GM23248 (cell line): ENCODE results near the gene CYP27C1. TPM values are rescaled to one million over a fixed set of nuclear protein-coding genes. Genes with fewer than 3 reads are reported as not detected.

Experiments used
- DNase-seq: peaks from one replicate; pipeline ENCODE4 v3.0.0-alpha.2; 2015
- H2AFZ ChIP-seq: fragments of 200-600 bp; sonication (generic); 2 replicates; pipeline ENCODE4 v1.6.1; 2016; ENCODE audit warnings: antibody characterized with exemption
- H3F3A ChIP-seq: fragments of 200-600 bp; sonication (generic); 2 replicates; pipeline ENCODE4 v1.6.1; 2016; ENCODE audit warnings: mild to moderate bottlenecking, antibody characterized with exemption, mixed run types; ENCODE audit not compliant: insufficient read depth
- H3K27ac ChIP-seq: fragments of 200-600 bp; sonication (generic); 2 replicates; pipeline ENCODE4 v1.5.1; 2016; ENCODE audit warnings: mild to moderate bottlenecking
- H3K27me3 ChIP-seq: fragments of 200-600 bp; sonication (generic); replicated peaks from 2 replicates; pipeline ENCODE4 v1.6.1; 2016; ENCODE audit warnings: mild to moderate bottlenecking; ENCODE audit not compliant: insufficient read depth
- H3K36me3 ChIP-seq: fragments of 200-600 bp; sonication (generic); 2 replicates; pipeline ENCODE4 v1.6.1; 2016; ENCODE audit warnings: low read depth, mild to moderate bottlenecking
- H3K4me1 ChIP-seq: fragments of 200-600 bp; sonication (generic); 2 replicates; pipeline ENCODE4 v1.6.1; 2016; ENCODE audit warnings: mild to moderate bottlenecking; ENCODE audit not compliant: insufficient read depth
- H3K4me2 ChIP-seq: fragments of 200-600 bp; sonication (generic); one replicate; pipeline ENCODE4 v1.6.1; 2016; ENCODE audit warnings: mild to moderate bottlenecking; ENCODE audit not compliant: unreplicated experiment
- H3K4me3 ChIP-seq: fragments of 200-600 bp; sonication (generic); 2 replicates; pipeline ENCODE4 v1.5.1; 2016; ENCODE audit warnings: mild to moderate bottlenecking
- H3K79me2 ChIP-seq: fragments of 200-600 bp; sonication (generic); 2 replicates; pipeline ENCODE4 v1.6.1; 2016; ENCODE audit warnings: mild to moderate bottlenecking; ENCODE audit not compliant: insufficient read depth
- H3K9ac ChIP-seq: fragments of 200-600 bp; sonication (generic); 2 replicates; pipeline ENCODE4 v1.6.1; 2016; ENCODE audit warnings: mild to moderate bottlenecking
- H3K9me2 ChIP-seq: fragments of 200-600 bp; sonication (generic); 2 replicates; pipeline ENCODE4 v1.6.1; 2016; ENCODE audit warnings: mixed run types, mild to moderate bottlenecking, moderate library complexity; ENCODE audit not compliant: insufficient read depth
- H3K9me3 ChIP-seq: fragments of 200-600 bp; sonication (generic); one replicate; pipeline ENCODE4 v1.6.1; 2017; ENCODE audit warnings: low read depth
- H4K20me1 ChIP-seq: fragments of 200-600 bp; sonication (generic); 2 replicates; pipeline ENCODE4 v1.6.0; 2016; ENCODE audit not compliant: insufficient read depth
- EZH2 ChIP-seq: fragments of 200-600 bp; sonication (generic); IDR thresholded peaks from 2 replicates; pipeline ENCODE4 v1.6.1; 2018; ENCODE audit warnings: antibody characterized with exemption, mild to moderate bottlenecking; ENCODE audit not compliant: insufficient read depth, poor library complexity, severe bottlenecking
- EZH2phosphoT487 ChIP-seq: fragments of 200-600 bp; sonication (generic); IDR thresholded peaks from 2 replicates; pipeline ENCODE4 v1.6.1; 2018; ENCODE audit warnings: antibody characterized with exemption, moderate library complexity, mild to moderate bottlenecking, low read depth; ENCODE audit not compliant: insufficient read depth
- WGBS, 2 experiments: methylation state at CpG; one replicate each; pipeline ENCODE4 v1.1.6; 2015 to 2017; ENCODE audit warnings: low lambda C conversion rate in 2 of 2, low coverage in 1 of 2; ENCODE audit errors: missing lambda C conversion rate in 2 of 2; 5-methylcytosine and 5-hydroxymethylcytosine counted together
- in situ Hi-C: fragments of 300-500 bp; cut with MboI; formaldehyde crosslinking; loops from 2 replicates; pipeline ENCODE4 v1.15.0; 2020
- polyA plus RNA-seq: library from polyadenylated mRNA; unstranded; fragments of >200 nt; fragmentation: Nextera tagmentation; extraction: Ambion mirVana; gene quantifications from 2 replicates; pipeline ENCODE4 v1.2.1, GENCODE V29; 2016
- total RNA-seq: library from RNA; depleted of rRNA; stranded (reverse); fragments of >200 nt; shearing (Covaris generic); gene quantifications from 2 replicates; pipeline ENCODE4 v1.2.3, GENCODE V29; 2014

Gene CYP27C1
- total and polyA plus RNA-seq, 2 experiments from 2014 or later = 0.65 to 0.73 TPM

- H4K20me1 ChIP-seq = no peaks in the 10 kb centered on the region
- in situ Hi-C loops = no loop called here
- no peak overlapping the region for H3K4me3 ChIP-seq
- TF ChIP-seq EZH2phosphoT487 = no peak
- TF ChIP-seq EZH2 = no peak
- WGBS, 2 experiments = 69 to 71% methylated on average over 4 of the region's 4 CpGs
- H3K9ac ChIP-seq = no peak overlapping the region
- H3K27ac ChIP-seq = no peak overlapping the region
- no peaks in the 10 kb centered on the region for H3F3A ChIP-seq
- H3K79me2 ChIP-seq = no peaks in the 10 kb centered on the region
- no peak overlapping the region for H2AFZ ChIP-seq
- no peak overlapping the region for H3K4me2 ChIP-seq
- no peaks in the 10 kb centered on the region for H3K4me1 ChIP-seq
- DNase-seq = no peak
- H3K36me3 ChIP-seq = no peaks in the 10 kb centered on the region
- H3K9me2 ChIP-seq = no peaks in the 10 kb centered on the region
- H3K27me3 ChIP-seq = no peaks in the 10 kb centered on the region
- H3K9me3 ChIP-seq = no peaks in the 10 kb centered on the region
Measured at GRCh38 chr2:127185705-127186104, 34.4 kb downstream of the CYP27C1 start.

DNA sequence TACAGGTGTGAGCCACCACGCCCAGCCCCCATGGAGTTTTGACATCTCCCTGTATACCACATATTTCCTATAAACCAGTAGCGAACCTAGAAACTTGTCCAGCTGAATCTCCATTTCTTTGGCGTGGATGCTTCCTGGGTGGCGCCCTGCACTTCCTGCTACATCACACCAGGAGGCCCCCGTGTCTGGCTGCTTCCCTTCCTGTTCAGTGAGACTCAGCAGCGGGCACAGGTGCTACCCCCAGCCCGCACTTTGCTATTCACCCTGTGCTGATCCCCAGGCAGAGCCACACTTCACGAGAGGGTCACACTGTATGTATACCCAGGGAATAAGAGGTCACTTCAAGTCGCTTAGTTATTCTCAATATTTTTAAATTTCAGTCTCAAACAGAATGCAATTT, 35.0 kb downstream of the CYP27C1 start:
- Histone ChIP-seq H3K9ac (no peak overlapping the region), H3K4me3 (no peak overlapping the region), H4K20me1 (no peaks in the 10 kb centered on the region), H3K9me3 (no peaks in the 10 kb centered on the region), H3F3A (0 out of 2 replicates have a peak, but pooled peaks cover 3% of the 10 kb centered on the region), H3K27ac (no peak overlapping the region), H3K4me2 (no peak overlapping the region), H3K36me3 (no peaks in the 10 kb centered on the region), H3K9me2 (no peaks in the 10 kb centered on the region), H3K79me2 (no peaks in the 10 kb centered on the region), H2AFZ (no peak overlapping the region), H3K4me1 (no peaks in the 10 kb centered on the region), H3K27me3 (no peaks in the 10 kb centered on the region)
- DNase-seq = no peak
- 70 to 74% methylated on average over 9 of the region's 9 CpGs for WGBS, 2 experiments
- in situ Hi-C loops = no loop called here
- TF ChIP-seq EZH2phosphoT487 (no peak), EZH2 (no peak)

GRCh38 chr2:127183771-127184170, 36.3 kb downstream of the CYP27C1 start:
- H3K4me2 ChIP-seq = no peak overlapping the region
- no peaks in the 10 kb centered on the region for H3K79me2 ChIP-seq
- H3F3A ChIP-seq = 0 out of 2 replicates have a peak, but pooled peaks cover 8% of the 10 kb centered on the region
- no peaks in the 10 kb centered on the region for H3K4me1 ChIP-seq
- 80 to 88% methylated on average over 3 of the region's 3 CpGs for WGBS, 2 experiments
- no peak overlapping the region for H3K9ac ChIP-seq
- H3K27me3 ChIP-seq = no peaks in the 10 kb centered on the region
- no peaks in the 10 kb centered on the region for H3K36me3 ChIP-seq
- no peaks in the 10 kb centered on the region for H3K9me2 ChIP-seq
- no peak for DNase-seq
- H3K4me3 ChIP-seq = no peak overlapping the region
- no peaks in the 10 kb centered on the region for H4K20me1 ChIP-seq
- H3K27ac ChIP-seq = no peak overlapping the region
- H3K9me3 ChIP-seq = no peaks in the 10 kb centered on the region
- TF ChIP-seq EZH2phosphoT487 = no peak
- TF ChIP-seq EZH2 = no peak
- no peak overlapping the region for H2AFZ ChIP-seq
- in situ Hi-C loops = no loop called here

DNA sequence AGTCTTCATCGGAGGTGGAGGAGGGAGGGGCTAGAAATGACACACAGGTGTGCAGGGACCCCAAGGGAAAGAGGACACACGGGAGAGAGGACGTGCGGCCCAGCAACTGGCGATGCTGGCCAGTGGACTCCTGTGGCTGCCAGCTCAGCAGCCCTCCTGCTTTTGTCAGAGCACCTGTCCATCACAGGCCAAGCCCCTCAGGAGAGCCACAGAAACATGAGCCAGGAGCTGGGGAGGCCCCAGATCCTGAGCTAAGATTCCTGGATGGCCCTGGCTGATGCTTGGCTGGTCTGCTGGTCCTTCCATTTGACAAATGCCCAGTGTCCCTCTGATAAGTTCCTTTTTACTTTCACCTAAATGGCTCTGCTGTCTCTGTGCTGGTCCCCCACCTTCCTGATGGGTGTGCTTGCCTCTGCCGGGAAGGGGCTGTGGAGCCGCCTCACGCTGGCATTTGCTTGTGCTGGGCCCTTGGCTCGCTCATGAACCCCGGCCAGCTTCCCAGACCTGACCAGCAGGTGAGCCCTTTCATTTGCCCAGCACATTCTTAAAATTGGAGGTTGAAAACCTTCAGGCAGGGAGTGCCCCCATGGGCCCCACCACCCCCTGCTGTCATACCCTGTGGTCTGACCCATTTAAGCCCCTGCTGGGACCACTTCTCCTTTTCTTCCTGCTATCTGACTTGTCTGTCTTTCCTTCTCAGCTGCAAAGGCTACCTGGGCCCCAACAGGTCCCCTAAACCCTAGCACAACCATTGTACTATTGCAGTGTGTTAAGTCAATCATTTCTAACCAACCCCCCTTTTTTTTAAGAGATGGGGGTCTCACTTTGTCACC, 37.3 kb downstream of the CYP27C1 start:
- in situ Hi-C loops = no loop called here
- Histone ChIP-seq H3K9me3 (no peaks in the 10 kb centered on the region), H3K4me1 (no peaks in the 10 kb centered on the region), H3K79me2 (no peaks in the 10 kb centered on the region), H4K20me1 (no peaks in the 10 kb centered on the region), H3K9ac (no peak overlapping the region), H3K4me3 (no peak overlapping the region), H3K36me3 (no peaks in the 10 kb centered on the region), H3K9me2 (no peaks in the 10 kb centered on the region), H3K27ac (no peak overlapping the region), H3K4me2 (no peak overlapping the region), H2AFZ (no peak overlapping the region), H3K27me3 (no peaks in the 10 kb centered on the region), H3F3A (0 out of 2 replicates have a peak, but pooled peaks cover 8% of the 10 kb centered on the region)
- WGBS, 2 experiments = 67 to 79% methylated on average over 10 of the region's 10 CpGs
- no peak for DNase-seq
- TF ChIP-seq EZH2 (no peak), EZH2phosphoT487 (no peak)
